ENCODE data around the gene HOXB2.
"Not testable (repeated sequence)": the region's sequence is repeated elsewhere in the genome, so short reads cannot be mapped to it uniquely, and the experiment has no call there.

Gene HOXB2

DNA sequence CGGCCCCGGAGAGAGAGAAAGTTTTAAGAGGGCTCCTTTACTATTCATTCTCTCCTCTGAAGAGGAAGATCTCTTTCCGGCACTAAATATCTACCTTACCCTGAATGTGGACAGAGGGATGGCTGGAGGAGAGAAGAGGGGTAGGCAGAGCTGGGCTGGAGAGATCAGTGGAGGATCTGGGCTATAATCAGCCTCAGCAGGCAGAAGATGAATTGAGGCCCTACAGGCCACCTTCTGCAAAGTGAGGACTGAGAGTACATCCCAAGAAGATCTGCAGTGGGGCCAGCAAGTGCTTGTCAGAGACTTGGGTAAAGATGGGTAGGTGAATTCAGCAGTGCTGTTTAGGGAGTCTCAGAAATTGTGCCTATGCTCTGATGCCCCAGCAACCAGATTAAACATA lies 7.6 kb downstream of the HOXB2 start:
- DNase-seq = no peak

GRCh38 chr17:48535793-48536559 lies 8.9 kb downstream of the HOXB2 start:
- DNase-seq = not testable (repeated sequence)

- DNase-seq = no peak
Observed at GRCh38 chr17:48532261-48532660, 12.6 kb downstream of the HOXB2 start.

GRCh38 chr17:48530887-48531272 lies 14.0 kb downstream of the HOXB2 start, which contains the start of gene HOXB1:
Gene HOXB1, minus strand, starts transcription at chr17:48531011. Its CDS starts 107 bp downstream, at chr17:48530904.
- no peak for DNase-seq

GRCh38 chr17:48530208-48530886 lies 14.6 kb downstream of the HOXB2 start:
- no peak for DNase-seq

GRCh38 chr17:48529683-48530009 lies 15.3 kb downstream of the HOXB2 start:
- DNase-seq = no peak

DNA sequence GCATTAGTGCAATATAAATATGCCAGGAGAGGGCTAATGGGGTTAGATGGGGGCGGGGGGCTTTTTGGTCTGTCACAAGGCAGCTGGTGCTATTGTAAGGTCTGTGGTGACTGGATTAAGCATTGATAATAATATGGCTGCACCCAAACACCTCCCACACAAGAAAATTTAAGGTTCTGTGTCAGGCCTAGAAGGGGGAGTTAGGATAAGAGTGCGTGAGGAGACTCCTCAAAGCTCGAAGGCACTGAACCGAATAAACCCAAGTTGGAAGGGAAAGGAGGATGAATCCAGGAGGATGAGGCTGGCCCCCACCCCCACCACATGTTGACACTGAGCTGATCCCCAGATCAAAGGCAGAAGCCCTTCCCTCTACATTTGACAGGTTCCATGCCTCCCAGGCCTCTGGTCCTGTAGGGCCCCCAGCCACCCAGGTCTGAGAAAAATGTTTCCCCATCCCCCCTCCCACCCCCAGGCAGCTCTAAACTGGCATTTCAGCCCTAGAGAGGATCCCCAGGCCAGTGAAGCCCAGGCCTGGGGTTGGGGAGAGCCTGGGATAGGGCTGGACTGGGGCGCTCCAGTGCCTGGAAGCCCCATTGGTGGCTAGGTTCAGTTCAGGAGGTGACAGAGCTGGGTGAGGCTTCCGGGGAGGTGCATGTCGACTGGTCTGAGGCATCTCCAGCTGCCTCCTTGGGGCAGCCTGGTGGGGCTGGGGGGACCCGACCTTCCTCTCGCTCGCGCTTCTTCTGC lies 15.8 kb downstream of the HOXB2 start:
- no peak for DNase-seq

- no peak for DNase-seq
Observed at GRCh38 chr17:48528153-48528935, 16.6 kb downstream of the HOXB2 start.

GRCh38 chr17:48527547-48527932 lies 17.4 kb downstream of the HOXB2 start:
- no peak for DNase-seq

DNA sequence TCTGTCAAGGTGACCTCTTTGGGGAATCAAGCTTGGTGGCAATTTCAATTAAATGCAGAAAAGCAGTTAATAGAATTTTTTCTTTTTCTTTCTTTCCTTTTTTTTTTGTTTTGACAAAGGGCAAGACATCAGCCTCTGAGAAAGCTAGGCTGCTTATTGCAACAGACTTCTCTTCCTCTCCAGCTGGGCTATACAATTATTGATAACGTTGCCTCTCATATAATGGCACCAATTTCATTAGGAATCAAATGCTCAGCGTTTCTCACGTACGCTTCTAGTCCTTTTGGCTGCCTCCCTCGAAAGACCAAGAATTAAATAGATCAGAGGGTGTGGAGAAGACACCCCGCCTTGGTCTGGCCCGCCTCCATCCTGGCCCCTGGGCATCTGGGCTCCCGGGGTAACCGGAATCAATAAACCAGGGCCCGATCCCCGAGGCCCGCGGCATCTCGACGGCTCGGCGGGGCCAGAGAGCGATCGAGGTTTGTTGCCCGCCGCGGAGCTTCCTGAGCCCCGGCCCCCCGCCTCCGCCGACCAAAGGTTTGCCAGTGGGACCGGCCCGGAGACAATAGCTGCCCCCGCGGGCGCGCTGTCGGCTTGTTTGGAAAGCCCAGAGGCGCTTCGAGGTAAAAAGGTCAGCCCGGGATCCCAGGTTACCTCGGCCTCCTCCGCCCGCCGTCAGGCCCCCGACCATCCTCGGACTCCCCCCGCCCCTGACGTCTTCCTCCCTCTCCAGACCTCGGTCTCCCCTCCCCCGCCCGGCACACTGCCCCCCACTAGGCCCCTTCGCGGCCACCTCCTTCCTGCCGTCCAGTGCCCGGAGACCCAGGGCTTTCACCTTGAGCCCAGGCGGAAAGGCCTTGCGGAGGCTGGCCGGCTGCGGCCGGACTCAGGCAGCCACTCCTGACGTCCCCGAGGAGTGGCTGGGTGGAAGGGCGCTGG lies 18.0 kb downstream of the HOXB2 start:
- no peak for DNase-seq

- DNase-seq = no peak
Observed at GRCh38 chr17:48523010-48523409, 21.9 kb downstream of the HOXB2 start.

GRCh38 chr17:48522031-48522653 lies 22.8 kb downstream of the HOXB2 start:
- DNase-seq = no peak

DNA sequence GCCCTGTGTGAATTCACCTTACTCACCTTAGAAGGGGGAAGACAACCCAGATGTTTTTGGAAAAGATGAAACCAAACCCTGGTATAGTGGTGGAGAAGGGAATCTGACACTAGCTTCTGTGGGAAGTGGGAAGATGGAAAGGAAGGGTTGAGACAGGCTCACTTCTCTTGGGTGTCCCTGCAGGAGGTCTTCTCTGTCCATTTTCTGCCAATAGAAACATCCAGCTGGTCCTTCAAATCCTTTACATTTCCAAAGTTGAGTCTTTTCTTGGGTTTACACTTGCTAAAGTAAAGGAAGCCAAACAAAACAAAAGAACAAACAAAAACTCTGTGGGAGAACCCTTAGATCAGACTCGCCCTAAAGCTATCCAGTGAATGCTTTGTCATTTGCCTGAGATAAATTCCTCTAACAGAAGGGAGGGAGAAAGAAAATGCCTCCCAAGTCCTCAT lies 24.3 kb downstream of the HOXB2 start:
- no peak for DNase-seq

GRCh38 chr17:48519427-48519826 lies 25.5 kb downstream of the HOXB2 start:
- DNase-seq = no peak

DNA sequence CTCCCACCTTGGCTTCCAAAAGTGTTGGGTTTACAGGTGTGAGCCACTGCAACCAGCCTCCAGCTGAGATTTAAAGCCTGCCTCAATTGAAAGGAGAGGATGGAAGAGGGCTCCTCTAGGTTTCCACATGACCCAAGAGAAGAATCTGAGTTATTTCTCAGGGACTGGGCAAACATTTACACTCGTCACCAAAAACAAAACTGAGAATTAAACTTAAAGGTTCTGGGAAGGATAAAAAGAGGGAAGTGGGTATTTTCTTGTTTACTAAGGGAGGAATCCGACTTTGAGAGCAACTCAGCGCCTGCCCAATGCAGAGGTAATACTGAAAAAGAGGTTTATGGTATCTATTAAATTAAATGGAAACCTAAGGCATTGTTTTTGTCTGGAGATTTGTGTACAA lies 27.4 kb downstream of the HOXB2 start:
- DNase-seq = no peak

GRCh38 chr17:48515925-48516900 lies 28.7 kb downstream of the HOXB2 start:
- DNase-seq = no peak

GRCh38 chr17:48514477-48514876 lies 30.4 kb downstream of the HOXB2 start:
- DNase-seq = no peak

DNA sequence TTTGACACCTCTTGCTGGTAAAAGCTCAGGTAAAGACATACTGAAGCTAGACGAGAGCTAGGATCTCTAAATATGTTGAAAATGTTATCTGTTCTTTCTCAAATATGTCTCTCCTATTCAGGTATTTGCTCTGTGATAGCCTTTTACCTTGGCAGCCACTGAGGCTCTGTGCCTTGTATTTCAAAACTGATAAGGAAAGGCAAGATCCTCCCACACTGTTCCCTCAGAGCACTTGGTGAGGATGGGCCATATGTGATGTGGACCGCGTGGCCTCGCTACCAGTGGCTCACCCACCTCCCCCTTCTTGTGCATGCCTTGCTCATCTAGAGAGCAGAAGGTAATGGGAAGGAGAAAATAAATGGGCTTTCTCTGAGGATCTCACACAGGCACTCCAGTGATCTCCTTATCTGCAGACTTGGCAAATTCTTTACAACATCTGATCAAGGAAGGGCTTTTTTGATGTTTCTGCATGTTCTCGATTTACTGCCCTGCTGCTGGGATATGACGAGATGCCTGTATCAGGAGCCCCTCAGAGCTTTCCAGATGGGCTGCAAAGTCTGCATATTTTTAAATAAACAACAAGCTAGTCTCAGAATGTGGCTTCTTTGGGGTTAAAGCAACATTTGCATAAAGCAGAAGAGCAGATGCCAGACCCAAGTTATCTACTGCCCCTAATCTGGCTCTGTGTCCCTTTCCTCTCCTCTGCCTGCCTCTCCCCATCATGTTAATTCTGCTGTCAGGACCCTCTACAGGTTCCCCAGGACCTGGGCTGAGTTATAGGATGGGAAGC lies 31.0 kb downstream of the HOXB2 start:
- no peak for DNase-seq

GRCh38 chr17:48513097-48513496 lies 31.8 kb downstream of the HOXB2 start:
- DNase-seq = no peak
